GM12864 (cell line): ENCODE measurements around the gene MT1G.
"Not testable (repeated sequence)": the region's sequence is repeated elsewhere in the genome, so short reads cannot be mapped to it uniquely, and the experiment has no call there.

Experiments
- DNase-seq: peaks from one replicate; pipeline ENCODE4 v3.0.0-alpha.2; 2011; ENCODE audit warnings: low read depth
- H3K4me3 ChIP-seq: 2 replicates; pipeline ENCODE4 v1.5.1; 2011; ENCODE audit warnings: mild to moderate bottlenecking, low read depth, low read length, control low read depth
- TF ChIP-seq, protein P1 (sequence below): IDR thresholded peaks from 2 replicates; pipeline ENCODE4 v1.5.1; 2011; ENCODE audit warnings: low read depth, mild to moderate bottlenecking, moderate library complexity, low read length, control low read depth, inconsistent platforms; ENCODE audit errors: missing control alignments

The MT1G gene

DNA sequence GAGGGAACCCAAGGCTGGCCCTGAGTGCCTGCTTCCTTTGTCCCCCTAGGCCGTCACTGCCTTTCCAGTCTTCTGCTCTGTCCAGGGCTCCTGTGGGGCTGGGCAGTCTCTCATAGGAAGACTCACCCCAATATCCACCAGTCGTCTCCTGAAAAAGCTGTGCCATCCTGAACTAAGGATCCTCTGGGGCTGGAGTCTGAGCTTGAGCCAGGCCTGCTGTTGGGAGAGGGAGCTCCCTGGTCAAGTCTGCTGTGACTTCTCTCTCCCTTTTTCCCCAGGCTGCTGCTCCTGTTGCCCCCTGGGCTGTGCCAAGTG is 2.7 kb upstream of the MT1G start:
- H3K4me3 ChIP-seq, result no peak overlapping the region
- no peak for DNase-seq
- TF ChIP-seq, protein P1, sequence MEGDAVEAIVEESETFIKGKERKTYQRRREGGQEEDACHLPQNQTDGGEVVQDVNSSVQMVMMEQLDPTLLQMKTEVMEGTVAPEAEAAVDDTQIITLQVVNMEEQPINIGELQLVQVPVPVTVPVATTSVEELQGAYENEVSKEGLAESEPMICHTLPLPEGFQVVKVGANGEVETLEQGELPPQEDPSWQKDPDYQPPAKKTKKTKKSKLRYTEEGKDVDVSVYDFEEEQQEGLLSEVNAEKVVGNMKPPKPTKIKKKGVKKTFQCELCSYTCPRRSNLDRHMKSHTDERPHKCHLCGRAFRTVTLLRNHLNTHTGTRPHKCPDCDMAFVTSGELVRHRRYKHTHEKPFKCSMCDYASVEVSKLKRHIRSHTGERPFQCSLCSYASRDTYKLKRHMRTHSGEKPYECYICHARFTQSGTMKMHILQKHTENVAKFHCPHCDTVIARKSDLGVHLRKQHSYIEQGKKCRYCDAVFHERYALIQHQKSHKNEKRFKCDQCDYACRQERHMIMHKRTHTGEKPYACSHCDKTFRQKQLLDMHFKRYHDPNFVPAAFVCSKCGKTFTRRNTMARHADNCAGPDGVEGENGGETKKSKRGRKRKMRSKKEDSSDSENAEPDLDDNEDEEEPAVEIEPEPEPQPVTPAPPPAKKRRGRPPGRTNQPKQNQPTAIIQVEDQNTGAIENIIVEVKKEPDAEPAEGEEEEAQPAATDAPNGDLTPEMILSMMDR, result no peak

DNA sequence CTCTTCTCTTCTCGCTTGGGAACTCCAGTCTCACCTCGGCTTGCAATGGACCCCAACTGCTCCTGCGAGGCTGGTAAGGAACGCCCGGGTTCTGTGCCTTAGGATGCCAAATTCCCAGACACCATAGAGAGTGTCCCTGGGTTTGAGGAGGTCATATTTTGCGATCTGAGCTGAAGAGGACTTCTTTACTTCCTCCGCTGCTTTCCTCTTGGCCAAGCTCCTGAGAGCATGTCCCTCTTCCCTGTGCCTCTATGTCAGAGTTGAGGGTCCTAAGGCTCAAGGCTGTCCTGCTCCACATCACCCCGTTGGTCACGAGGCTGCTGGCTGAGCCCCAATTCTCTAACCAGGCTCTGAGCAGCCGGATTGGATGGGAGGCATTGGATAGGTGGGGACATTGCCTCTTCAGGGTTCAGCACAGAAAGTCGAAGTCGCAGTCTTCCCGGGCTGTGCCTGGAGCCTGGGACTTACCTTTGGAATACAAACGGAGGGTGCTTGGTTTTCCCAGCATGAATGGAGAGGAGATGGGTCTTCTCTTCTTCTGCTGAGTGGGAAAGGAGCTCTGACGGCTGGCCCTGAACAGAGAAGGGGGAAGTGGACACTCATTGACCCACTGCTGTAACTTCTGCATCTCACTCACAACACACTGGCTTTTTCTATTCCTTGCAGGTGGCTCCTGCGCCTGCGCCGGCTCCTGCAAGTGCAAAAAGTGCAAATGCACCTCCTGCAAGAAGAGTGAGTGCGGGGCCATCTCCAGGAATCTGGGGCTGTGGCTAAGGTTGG is 2.2 kb upstream of the MT1G start:
- TF ChIP-seq, protein P1, result no peak
- DNase-seq, result no peak
- no peak overlapping the region for H3K4me3 ChIP-seq

DNA sequence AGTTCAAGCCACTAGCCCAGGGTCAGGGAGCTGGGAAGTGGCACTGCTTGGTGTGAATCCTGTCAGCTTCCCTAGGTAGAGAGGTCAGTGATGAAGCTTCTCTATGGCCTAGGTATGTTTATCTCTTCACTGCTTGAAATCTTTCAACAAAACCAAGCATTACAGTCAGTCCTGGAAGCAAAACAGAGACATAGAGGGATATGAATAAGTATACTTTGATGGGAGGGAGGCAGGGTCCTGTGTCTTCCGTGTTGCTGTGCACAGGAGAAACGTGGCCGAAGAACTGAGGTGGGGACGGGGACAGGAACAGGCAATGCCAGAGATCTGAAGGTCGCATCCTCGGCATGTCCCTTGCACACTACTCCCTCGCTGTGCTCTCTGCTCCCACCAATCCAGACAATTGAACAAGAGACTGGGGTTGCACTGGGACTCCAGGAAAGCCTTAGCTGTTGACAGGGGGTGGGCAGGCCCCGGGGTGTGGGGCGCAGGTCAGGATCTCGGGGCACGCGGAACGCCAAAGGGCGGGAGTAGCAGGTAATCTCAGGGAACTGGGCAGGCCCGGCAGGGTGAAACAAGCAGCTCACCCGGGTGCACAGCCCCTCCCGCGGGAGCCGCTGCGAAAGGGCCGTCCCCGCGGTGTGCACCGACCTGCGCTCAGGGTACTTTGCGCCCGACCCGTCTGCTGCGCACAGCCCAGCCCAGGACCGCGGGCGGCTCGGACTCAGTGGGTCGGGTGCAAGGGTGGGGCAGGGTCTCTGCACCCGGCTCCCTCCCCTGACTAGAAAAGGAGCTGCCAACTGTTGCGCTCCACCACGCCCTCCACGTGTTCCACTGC is 1.4 kb upstream of the MT1G start, which contains the start of gene MT1H:
TSS of gene MT1H (plus strand) at position 810 of the 835 bp plus-strand sequence. CDS start 71 bp downstream, outside the sequence.
- no peak for DNase-seq
- H3K4me3 ChIP-seq, result no peak within 1 kb of the TSS
- TF ChIP-seq, protein P1, result no peak

DNA sequence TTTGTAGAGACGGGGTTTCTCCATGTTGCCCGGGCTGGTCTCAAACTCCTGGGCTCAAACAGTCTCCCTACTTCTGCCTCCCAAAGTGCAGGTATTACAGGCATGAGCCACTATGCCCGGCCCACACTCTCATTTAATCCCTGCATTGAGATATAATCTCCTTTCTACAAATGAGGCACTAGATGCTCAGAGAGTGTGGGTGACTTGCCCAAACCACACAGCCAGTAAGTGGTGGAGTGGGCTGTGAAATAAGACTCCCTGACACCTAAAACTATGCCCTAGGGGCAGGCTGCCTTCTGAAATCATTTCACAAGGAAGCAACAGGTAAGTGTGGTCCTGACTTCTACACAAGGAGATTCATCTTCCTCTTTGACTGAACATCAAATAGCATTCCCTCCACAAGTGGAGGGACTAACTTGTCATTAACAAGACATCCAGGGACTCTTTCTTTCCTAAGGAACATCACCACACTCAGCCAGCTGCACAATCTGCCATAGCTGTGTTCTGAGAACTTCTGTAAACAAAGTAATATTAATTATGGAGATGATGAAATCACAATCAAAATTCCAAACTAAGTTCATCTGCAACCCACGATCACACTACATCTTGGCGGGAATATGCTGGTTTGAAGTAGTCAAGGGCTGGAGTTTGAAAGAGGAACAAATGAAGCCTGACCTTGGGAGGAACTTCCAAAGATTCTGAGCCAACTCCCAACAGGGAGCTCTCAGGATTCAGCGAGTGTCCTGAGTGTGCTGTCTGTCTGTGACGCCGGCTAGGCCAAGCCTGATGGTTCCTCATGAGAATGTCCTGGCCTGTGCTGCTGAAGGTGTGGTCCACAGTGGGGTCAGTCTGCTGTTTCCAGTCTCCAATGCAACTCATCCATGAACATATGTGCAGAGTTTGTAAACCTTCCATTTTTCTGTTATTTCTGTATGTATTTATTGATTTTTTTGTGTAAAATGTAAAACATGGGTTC is 2.3 kb downstream of the MT1G start:
- not testable (repeated sequence) for H3K4me3 ChIP-seq, DNase-seq

DNA sequence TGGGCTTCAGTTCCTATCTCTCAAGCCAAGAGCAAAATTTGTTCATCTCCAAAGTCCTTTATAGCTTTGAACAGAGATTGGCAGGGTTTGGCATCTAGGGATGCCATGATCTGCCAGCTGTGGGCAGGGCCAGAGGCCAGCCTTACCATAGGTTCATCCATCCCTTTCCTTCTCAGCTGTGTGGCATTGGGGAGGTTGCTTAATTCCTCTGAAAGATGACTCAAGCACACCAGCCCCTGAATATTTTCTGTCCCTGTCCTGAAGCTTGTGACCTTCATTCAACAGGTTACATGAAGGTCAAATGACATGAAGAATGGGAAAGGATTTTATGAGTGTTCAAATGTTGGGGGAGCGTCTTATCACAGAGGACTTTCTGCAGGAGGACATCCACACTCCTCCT is 3.4 kb downstream of the MT1G start:
- no peak for DNase-seq
- TF ChIP-seq, protein P1, result no peak
- H3K4me3 ChIP-seq, result no peak overlapping the region

DNA sequence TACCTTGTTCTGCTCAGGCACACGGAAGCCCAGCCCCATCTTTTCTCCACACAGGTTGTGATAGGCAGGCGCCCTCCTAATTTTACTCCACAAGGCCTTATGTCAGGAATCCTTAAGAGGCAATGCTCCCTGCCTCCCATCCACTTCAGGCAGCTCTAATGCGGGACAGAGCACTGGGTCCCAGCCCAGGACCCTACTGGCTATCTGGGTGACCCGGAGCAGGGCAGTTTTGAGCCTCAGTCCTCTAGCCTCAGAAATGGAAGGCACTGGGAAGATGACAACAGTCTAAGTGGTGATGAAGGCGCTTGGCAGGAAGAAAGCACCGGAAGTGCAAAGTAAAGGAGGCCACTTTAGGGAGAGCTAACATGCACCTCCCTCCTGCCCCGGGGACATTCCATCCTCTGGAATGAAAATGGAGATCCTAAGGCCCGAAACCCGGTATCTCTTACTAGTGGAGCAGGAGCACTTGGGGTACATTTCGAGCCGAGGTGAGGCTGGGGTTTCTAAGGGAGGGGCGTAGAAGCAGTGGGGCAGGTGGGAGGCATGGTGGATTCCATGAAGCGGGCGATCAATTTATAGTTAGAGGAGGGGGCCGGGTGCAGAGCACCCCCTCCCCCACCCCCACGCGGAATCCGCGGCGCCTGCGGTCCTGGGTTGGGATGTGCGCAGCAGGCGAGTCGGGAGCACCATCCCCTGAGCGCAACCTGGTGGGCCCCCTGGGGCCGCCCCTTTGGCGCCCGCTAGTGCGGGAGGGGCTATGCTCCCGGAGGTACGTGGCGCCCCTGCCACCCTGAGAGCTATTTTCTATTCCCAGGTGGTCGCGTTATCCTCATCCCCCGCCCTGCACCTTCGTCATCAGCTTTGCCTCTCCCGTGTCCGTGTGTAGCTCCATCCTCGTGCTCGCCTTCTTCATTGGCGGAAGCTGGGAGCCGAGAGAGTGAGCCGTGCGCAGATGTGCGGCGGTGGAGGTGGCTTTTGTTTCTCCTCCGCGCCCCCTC is 5.2 kb downstream of the MT1G start:
- TF ChIP-seq, protein P1, result no peak
- no peak overlapping the region for H3K4me3 ChIP-seq
- DNase-seq, result no peak
